ENCODE data around the gene AFG3L2. TPM values are rescaled to one million over a fixed set of nuclear protein-coding genes. Genes with fewer than 3 reads are reported as not detected.

The AFG3L2 gene
- total and polyA plus RNA-seq, 2 of the 13 experiments (the other 11 are each of a cell fraction or from before 2014, with no cell fraction given): 28.6 to 86.9 TPM

DNA sequence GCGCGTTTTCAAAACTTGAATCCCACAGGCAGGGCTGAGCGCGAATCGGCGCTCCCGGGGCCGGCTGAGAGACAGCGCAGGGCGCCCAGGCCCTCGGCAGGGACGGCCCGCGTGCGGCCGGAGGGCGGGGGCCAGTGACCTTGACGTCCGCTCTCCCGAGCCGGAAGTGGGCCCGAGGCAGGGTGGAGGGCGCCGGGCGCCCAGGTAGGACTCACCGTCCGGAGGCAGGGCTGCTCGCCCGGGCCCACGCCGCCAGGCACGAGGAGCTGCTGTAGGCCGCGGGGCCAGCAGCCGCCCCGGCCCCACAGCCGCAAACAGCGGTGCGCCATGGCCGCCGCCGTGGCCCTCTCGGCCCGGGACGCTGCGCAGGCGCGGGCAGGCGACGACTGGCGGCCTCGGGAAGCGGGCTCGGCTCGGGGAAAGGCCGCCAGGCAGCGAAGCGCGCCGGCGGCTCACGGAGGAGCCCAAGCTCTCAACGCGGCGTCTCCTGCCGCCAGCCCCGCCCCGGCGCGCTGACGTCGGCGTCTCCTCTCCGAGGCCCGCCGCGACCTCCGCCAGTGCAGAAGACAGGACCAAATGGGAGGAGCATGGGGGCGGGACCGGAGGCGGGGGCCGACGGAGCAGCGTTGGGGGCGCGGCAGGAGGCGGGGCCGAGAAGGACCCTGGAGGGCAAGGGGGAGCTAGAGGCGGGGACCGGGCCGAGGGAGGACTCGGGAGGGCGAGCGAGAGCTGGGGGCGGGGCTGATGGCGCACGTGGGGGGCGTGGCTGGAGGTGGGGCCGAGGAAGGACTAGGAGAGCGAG is at the start of gene AFG3L2 (continued):
- TF ChIP-seq PHF21A (CRISPR knock-in tag; IDR thresholded peaks at IDR 0.05) (peak; percentile 78), MAF1 (CRISPR knock-in tag; IDR thresholded peaks at IDR 0.05; ENCODE audit: borderline replicate concordance) (peak; percentile 19; the same call in 1 of the 2 replicates), RXRA (CRISPR knock-in tag; IDR thresholded peaks at IDR 0.05) (no peak; the same call in 1 of the 2 replicates), ZNF772 (CRISPR knock-in tag; IDR thresholded peaks at IDR 0.05) (no peak), NFAT5 (CRISPR knock-in tag; IDR thresholded peaks at IDR 0.05) (no peak; the same call in 1 of the 2 replicates), MLX (CRISPR knock-in tag; IDR thresholded peaks at IDR 0.05) (no peak), ZBTB46 (CRISPR knock-in tag; IDR thresholded peaks at IDR 0.05; ENCODE audit: borderline replicate concordance) (no peak), NCOR1 (IDR thresholded peaks at IDR 0.05; ENCODE audit: borderline replicate concordance, low read length) (no peak), ELF3 (CRISPR knock-in tag; IDR thresholded peaks at IDR 0.05) (peak; percentile 63)
- TF ChIP-seq, protein P1, sequence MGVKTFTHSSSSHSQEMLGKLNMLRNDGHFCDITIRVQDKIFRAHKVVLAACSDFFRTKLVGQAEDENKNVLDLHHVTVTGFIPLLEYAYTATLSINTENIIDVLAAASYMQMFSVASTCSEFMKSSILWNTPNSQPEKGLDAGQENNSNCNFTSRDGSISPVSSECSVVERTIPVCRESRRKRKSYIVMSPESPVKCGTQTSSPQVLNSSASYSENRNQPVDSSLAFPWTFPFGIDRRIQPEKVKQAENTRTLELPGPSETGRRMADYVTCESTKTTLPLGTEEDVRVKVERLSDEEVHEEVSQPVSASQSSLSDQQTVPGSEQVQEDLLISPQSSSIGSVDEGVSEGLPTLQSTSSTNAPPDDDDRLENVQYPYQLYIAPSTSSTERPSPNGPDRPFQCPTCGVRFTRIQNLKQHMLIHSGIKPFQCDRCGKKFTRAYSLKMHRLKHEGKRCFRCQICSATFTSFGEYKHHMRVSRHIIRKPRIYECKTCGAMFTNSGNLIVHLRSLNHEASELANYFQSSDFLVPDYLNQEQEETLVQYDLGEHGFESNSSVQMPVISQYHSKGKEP (CRISPR knock-in tag; IDR thresholded peaks at IDR 0.05): no peak
- TF ChIP-seq, protein P2, sequence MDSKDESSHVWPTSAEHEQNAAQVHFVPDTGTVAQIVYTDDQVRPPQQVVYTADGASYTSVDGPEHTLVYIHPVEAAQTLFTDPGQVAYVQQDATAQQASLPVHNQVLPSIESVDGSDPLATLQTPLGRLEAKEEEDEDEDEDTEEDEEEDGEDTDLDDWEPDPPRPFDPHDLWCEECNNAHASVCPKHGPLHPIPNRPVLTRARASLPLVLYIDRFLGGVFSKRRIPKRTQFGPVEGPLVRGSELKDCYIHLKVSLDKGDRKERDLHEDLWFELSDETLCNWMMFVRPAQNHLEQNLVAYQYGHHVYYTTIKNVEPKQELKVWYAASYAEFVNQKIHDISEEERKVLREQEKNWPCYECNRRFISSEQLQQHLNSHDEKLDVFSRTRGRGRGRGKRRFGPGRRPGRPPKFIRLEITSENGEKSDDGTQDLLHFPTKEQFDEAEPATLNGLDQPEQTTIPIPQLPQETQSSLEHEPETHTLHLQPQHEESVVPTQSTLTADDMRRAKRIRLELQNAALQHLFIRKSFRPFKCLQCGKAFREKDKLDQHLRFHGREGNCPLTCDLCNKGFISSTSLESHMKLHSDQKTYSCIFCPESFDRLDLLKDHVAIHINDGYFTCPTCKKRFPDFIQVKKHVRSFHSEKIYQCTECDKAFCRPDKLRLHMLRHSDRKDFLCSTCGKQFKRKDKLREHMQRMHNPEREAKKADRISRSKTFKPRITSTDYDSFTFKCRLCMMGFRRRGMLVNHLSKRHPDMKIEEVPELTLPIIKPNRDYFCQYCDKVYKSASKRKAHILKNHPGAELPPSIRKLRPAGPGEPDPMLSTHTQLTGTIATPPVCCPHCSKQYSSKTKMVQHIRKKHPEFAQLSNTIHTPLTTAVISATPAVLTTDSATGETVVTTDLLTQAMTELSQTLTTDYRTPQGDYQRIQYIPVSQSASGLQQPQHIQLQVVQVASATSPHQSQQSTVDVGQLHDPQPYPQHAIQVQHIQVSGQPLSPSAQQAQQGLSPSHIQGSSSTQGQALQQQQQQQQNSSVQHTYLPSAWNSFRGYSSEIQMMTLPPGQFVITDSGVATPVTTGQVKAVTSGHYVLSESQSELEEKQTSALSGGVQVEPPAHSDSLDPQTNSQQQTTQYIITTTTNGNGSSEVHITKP (CRISPR knock-in tag; IDR thresholded peaks at IDR 0.05; ENCODE audit: low read depth): no peak
- TF ChIP-seq, protein P3, sequence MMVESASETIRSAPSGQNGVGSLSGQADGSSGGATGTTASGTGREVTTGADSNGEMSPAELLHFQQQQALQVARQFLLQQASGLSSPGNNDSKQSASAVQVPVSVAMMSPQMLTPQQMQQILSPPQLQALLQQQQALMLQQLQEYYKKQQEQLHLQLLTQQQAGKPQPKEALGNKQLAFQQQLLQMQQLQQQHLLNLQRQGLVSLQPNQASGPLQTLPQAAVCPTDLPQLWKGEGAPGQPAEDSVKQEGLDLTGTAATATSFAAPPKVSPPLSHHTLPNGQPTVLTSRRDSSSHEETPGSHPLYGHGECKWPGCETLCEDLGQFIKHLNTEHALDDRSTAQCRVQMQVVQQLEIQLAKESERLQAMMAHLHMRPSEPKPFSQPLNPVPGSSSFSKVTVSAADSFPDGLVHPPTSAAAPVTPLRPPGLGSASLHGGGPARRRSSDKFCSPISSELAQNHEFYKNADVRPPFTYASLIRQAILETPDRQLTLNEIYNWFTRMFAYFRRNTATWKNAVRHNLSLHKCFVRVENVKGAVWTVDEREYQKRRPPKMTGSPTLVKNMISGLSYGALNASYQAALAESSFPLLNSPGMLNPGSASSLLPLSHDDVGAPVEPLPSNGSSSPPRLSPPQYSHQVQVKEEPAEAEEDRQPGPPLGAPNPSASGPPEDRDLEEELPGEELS (CRISPR knock-in tag; IDR thresholded peaks at IDR 0.05): no peak

Measured in HepG2 (cell line).